GM12801 (cell line): ENCODE data around the gene AP3B1.

Experiments
- TF ChIP-seq, protein P1 (sequence below): IDR thresholded peaks from one replicate; pipeline ENCODE4 v1.5.1; 2011; ENCODE audit warnings: control low read depth; ENCODE audit not compliant: insufficient read length; ENCODE audit errors: extremely low read depth

The AP3B1 gene

DNA sequence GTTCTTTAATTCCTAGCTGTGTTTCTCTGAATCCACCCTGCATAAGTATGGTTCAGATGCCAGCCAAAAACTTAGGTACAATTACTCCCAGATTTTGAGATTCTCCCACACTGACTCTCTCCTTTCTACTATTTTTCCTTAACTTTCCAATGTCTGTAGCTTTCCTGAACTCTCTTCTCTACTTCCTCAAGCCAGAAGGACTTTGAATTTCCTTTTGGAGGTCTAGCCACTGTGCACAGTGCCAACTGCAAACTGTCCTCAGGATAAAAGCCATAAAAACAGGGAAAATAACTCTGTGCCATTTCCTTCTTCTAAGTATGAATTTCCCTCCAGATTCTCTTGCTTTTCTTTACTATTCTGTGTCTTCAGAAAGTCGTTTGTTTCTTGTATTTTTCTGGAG, 157.2 kb downstream of the AP3B1 start:
- TF ChIP-seq, protein P1, sequence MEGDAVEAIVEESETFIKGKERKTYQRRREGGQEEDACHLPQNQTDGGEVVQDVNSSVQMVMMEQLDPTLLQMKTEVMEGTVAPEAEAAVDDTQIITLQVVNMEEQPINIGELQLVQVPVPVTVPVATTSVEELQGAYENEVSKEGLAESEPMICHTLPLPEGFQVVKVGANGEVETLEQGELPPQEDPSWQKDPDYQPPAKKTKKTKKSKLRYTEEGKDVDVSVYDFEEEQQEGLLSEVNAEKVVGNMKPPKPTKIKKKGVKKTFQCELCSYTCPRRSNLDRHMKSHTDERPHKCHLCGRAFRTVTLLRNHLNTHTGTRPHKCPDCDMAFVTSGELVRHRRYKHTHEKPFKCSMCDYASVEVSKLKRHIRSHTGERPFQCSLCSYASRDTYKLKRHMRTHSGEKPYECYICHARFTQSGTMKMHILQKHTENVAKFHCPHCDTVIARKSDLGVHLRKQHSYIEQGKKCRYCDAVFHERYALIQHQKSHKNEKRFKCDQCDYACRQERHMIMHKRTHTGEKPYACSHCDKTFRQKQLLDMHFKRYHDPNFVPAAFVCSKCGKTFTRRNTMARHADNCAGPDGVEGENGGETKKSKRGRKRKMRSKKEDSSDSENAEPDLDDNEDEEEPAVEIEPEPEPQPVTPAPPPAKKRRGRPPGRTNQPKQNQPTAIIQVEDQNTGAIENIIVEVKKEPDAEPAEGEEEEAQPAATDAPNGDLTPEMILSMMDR: no peak

DNA sequence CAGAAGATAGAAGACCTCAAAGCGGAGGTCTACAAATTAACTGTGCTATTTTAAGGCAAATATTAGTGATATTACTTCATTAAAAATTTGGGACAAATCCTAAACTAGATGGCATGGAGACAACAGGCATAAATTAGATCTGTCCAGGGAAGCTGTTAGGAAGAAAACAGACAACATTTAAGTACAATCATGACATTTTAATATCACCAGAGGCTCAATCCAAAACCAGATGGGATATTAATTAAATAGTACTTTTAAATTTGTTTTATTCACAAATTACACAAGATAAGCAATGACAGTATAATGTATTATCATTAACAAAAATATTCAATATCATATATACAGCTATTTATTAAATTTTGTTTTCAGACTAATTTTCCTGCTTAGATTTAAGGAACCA, 161.1 kb downstream of the AP3B1 start:
- TF ChIP-seq, protein P1: no peak

DNA sequence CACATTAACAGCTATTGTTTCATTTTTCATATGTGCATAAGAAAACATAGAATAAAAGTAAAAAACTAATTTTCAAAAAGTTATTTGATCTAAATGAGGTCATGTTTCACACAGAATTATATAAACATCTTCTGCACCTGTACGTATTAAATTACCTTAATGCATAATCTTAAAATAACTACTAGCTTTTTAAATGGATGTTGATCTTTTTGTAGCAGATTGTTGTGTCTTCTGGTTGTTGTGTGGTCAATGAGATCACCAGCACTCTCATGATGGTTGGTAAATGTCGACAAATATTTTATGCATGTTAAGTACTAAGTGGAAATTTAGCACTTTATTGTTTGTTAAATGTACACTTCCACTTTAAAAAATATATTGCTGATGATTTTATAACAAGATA, 162.0 kb downstream of the AP3B1 start:
- TF ChIP-seq, protein P1: no peak

DNA sequence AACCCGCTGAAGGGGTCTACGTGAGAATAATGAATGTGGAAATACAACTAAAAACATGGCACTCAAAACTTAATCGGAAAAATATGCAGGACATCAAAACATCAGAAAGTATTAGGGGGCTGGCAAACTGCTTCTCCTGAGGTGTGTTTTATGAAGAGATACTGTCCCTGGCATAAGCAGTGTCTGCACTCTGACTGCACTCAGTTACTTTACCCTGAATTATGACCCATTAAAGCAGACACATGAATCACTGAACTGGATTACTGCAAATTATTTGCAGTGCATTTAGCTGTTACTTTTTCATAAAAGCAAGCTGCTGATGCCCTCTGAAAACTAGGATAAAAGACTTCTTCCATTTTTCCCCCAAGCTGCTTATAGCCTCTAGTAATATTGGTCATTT, 164.9 kb downstream of the AP3B1 start:
- TF ChIP-seq, protein P1: no peak

DNA sequence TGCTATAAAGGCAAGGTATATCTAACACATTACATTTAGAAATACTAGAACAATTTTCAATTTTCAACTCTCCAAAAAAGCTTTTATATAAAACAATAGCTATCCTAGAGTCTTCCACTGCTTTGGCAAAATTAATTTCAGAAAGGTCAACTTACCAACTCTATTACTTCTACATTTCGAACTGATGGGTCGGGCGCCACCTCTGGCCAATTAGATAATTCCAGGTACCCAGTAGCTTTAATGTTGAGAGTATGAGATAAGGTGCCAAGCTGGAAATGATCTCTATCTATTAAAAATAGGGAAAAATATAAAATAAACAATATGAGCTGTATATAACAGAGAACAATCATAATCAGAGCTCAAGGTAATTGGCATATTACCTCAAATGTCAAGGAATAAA, 166.6 kb downstream of the AP3B1 start:
- TF ChIP-seq, protein P1: no peak

DNA sequence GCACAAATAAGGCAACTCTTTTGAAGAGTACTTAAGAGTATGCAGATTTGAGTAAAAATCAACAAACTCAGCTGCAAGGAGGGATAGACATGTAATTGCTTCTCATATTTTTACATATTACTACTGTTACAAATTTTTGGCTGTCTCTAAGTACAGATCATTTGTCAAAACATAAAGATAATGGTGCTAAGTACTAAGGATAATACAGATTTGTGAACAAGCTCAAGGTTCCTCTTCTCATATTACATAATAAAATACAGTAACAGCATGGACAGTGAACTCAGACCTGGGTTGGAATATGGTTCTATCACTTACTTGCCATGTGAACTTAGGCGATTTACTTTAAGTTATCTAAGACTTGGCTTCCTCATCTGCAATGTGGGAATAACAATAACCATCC, 168.0 kb downstream of the AP3B1 start:
- TF ChIP-seq, protein P1: no peak

DNA sequence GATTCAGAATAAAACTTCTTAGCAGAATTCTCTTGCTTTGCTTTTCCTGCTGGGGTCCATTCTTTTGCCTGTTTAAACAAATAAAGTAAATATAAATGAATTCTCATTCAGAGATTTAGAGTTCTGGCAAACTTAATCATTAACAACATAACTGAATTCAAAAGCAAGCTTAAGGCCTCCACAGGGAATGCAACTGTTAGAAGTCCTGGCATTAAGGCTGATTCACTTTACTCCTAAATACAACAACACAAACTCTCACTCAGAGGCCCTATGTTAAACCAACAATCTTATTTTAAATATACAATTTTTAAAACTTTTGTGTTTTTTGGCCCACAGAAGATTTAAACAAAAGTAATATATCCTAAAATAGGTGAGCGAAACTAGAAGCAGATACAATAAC, 178.3 kb downstream of the AP3B1 start:
- TF ChIP-seq, protein P1: no peak
